Adrenal gland (tissue), 12 donors: Measurements from ENCODE around the gene SNAPC4. TPM values are rescaled to one million over a fixed set of nuclear protein-coding genes. Genes with fewer than 3 reads are reported as not detected.

Source experiments
- DNase-seq, 7 donors: peaks; one replicate each; pipeline ENCODE4 v3.0.0-alpha.2; 2019 to 2020
- H3K27ac ChIP-seq, 5 donors: fragments of 200-600 bp; sonication (generic) in 4 of 5; 1 replicate in 3 of 5; 2 replicates in 2 of 5; pipeline versions ENCODE4 v1.5.1 to v1.8.0; 2016 to 2020; ENCODE audit warnings: mild to moderate bottlenecking in 1 of 5
- H3K27me3 ChIP-seq: fragments of 200-600 bp; 2 replicates; pipeline ENCODE4 v1.8.0; 2021
- H3K36me3 ChIP-seq, 2 donors: fragments of 200-600 bp; replicated peaks in 1 of 2; 1 replicate in 1 of 2; 2 replicates in 1 of 2; pipeline versions ENCODE4 v1.5.1 to v1.8.0; 2018 to 2022
- H3K4me1 ChIP-seq, 2 donors: fragments of 200-600 bp; replicated peaks in 1 of 2; 1 replicate in 1 of 2; 2 replicates in 1 of 2; pipeline versions ENCODE4 v1.5.1 to v1.8.0; 2018 to 2021
- H3K4me3 ChIP-seq, 4 donors: fragments of 200-600 bp; sonication (generic) in 3 of 4; one replicate each; pipeline ENCODE4 v1.5.1; 2016 to 2018
- H3K9me3 ChIP-seq, 3 donors: fragments of 200-600 bp; sonication (generic) in 1 of 3; replicated peaks in 1 of 3; 1 replicate in 2 of 3; 2 replicates in 1 of 3; pipeline versions ENCODE4 v1.5.1 to v1.8.0; 2016 to 2021
- CTCF ChIP-seq, 6 experiments: fragments of 450-650 bp in 4 of 6; fragments of 200-600 bp in 2 of 6; sonication (generic) in 1 of 6; IDR thresholded peaks; 1 replicate in 5 of 6; 2 replicates in 1 of 6; pipeline versions ENCODE4 v1.5.1 to v1.8.0; 2016 to 2021; ENCODE audit warnings: antibody characterized with exemption in 6 of 6, mild to moderate bottlenecking in 2 of 6, moderate library complexity in 1 of 6
- POLR2A ChIP-seq, 2 donors: fragments of 450-650 bp; IDR thresholded peaks; one replicate each; pipeline ENCODE4 v1.6.1; 2017; ENCODE audit warnings: antibody characterized with exemption in 2 of 2, mild to moderate bottlenecking in 2 of 2, moderate library complexity in 1 of 2
- WGBS, 4 donors: extraction: QIAGEN DNeasy Blood & Tissue Kit in 2 of 4; methylation state at CpG; one replicate each; pipeline versions ENCODE4 v1.1.5 to v1.1.7; 2013 to 2017; 5-methylcytosine and 5-hydroxymethylcytosine counted together
- intact Hi-C, 2 donors: fragments of 100-400 bp; cut with DNase I; formaldehyde crosslinking; loops; one replicate each; pipeline versions ENCODE4 v1.14.1 to v1.15.0; 2022 to 2023
- polyA plus RNA-seq, 3 donors: library from polyadenylated mRNA; stranded (reverse); fragments of 200-250 nt in 2 of 3; fragments of 350-450 nt in 1 of 3; fragmentation: Illumina TruSeq in 1 of 3; extraction: RNeasy Lipid Tissue Mini Kit (QIAGEN cat#74804) in 1 of 3; gene quantifications; one replicate each; pipeline ENCODE4 v1.2.3, GENCODE V29; 2013 to 2014
- total RNA-seq, 9 donors: library from RNA; depleted of rRNA in 4 of 9; stranded (reverse); fragments of >200 nt in 4 of 9; fragments of 120-200 nt in 1 of 9; fragmentation: NEBNext Ultra II Directional in 1 of 9; extraction: Animal tissue kit (Norgen Biotek cat#: 25700) in 1 of 9; gene quantifications; one replicate each; pipeline versions ENCODE4 v1.1.0 to v1.2.4, GENCODE V29; 2013 to 2023
- donor health status: healthy with polysubstance abuse.
- donor health status: Bipolar disorder and iron deficiency.
- donor health status: DM: yes; HTN: yes; CAD: no.
- donor health status: DM: no; HTN: no; CAD: no.
- donor health status: DM: no; HTN: no; CAD: no.
- donor health status: DM: yes; HTN: yes; CAD: no.

Gene SNAPC4
- total and polyA plus RNA-seq, 12 donors: 2.4 to 20.1 (median 5.6) TPM

- Histone ChIP-seq H3K36me3 (no peaks in the 10 kb centered on the region), H3K27ac (no peak overlapping the region), H3K4me3 (no peak overlapping the region), H3K27me3 (no peaks in the 10 kb centered on the region), H3K4me1 (peaks cover 0 to 21% of the 10 kb centered on the region in 2 donors), H3K9me3 (no peaks in the 10 kb centered on the region)
- TF ChIP-seq CTCF (IDR thresholded peaks at IDR 0.05) (no peak), POLR2A (IDR thresholded peaks at IDR 0.05) (no peak)
- DNase-seq: no peak
- 67 to 71% (median 70%) methylated on average over 1 to 2 of the region's 2 CpGs for WGBS, 4 donors
- intact Hi-C loops: no loop called here
Observed at GRCh38 chr9:136358888-136359287, 41.1 kb downstream of the SNAPC4 start.

DNA sequence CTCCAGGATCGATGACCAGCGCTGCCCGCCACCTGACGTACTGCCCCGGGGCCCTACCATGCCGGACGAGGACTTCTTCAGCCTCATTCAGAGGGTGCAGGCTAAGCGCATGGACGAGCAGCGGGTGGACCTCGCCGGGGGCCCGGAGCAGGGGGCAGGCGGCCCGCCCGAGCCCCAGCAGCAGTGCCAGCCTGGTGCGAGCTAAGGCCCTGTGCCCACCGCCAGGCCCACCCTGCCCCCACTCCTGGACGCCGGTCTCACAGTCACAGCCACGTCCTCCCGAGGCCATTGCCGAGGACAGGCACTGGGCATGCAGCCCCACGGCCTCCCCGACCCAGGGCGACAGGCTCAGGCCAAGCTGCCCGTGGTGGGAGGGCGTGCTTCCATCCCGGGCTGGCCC lies 42.0 kb downstream of the SNAPC4 start:
- 20 to 70% (median 62%) methylated on average over 1 to 29 of the region's 29 CpGs for WGBS, 4 donors
- peaks cover 0 to 19% of the 10 kb centered on the region in 2 donors for H3K4me1 ChIP-seq
- H3K9me3 ChIP-seq: no peaks in the 10 kb centered on the region
- H3K27me3 ChIP-seq: no peaks in the 10 kb centered on the region
- H3K36me3 ChIP-seq: no peaks in the 10 kb centered on the region
- no peak overlapping the region for H3K27ac ChIP-seq
- H3K4me3 ChIP-seq: no peak overlapping the region
- no peak for TF ChIP-seq CTCF (IDR thresholded peaks at IDR 0.05)
- no peak for TF ChIP-seq POLR2A (IDR thresholded peaks at IDR 0.05)
- DNase-seq: peak in 4 of 7 donors; percentile 55 to 76 (median 57)
- intact Hi-C loops: no loop called here

- TF ChIP-seq CTCF (IDR thresholded peaks at IDR 0.05) (no peak), POLR2A (IDR thresholded peaks at IDR 0.05) (no peak)
- H3K27ac ChIP-seq: no peak overlapping the region
- H3K27me3 ChIP-seq: no peaks in the 10 kb centered on the region
- no peaks in the 10 kb centered on the region for H3K9me3 ChIP-seq
- no peak for DNase-seq
- peaks cover 0 to 19% of the 10 kb centered on the region in 2 donors for H3K4me1 ChIP-seq
- no peaks in the 10 kb centered on the region for H3K36me3 ChIP-seq
- intact Hi-C loops: no loop called here
- WGBS, 4 donors: 86 to 100% (median 90%) methylated on average over 1 to 22 of the region's 22 CpGs
- no peak overlapping the region for H3K4me3 ChIP-seq
Observed at GRCh38 chr9:136357202-136357725, 42.7 kb downstream of the SNAPC4 start.

DNA sequence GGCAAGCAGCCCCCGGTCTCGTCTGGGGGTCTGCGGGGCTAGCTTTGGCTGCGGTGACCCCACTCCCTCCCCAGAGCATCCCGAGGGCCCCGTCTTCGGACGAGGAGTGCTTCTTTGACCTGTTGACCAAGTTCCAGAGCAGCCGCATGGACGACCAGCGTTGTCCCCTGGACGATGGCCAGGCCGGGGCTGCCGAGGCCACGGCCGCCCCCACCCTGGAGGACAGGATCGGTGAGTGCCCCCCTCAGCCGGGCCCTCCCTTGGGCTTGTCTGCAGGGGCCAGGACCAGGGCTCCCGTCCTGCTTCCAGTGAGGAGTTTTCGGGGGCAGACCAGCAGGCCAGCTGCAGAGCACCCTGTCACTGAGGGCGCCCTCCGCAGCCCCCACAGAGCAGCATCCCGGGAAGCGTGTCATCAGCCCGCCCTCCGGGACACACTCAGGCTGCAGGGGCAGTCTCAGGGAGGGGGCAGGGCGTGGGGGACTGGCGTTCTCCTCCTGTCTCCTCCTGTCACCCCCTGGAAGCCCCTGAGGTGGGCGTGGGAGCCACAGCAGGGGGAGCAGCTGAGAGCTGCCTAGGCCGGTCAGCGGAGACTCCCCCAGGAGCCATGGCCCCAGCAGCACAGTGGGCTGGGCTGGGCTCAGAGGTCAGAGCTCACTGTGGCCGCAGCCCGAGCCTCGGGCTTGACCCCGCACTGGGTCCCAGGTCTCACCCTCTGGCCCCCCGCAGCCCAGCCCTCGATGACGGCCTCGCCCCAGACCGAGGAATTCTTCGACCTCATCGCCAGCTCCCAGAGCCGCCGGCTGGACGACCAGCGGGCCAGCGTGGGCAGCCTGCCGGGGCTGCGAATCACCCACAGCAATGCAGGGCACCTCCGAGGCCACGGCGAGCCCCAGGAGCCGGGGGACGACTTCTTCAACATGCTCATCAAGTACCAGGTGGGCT lies 44.1 kb downstream of the SNAPC4 start:
- whole genome bisulfite sequencing, 4 donors: 75 to 90% (median 79%) methylated on average over 6 to 54 of the region's 54 CpGs

More for the DNA sequence above, 44.1 kb downstream of the SNAPC4 start:
- Histone ChIP-seq H3K36me3 (no peaks in the 10 kb centered on the region), H3K4me1 (peaks cover 0 to 19% of the 10 kb centered on the region in 2 donors), H3K27ac (no peak overlapping the region), H3K27me3 (no peaks in the 10 kb centered on the region), H3K4me3 (no peak overlapping the region), H3K9me3 (no peaks in the 10 kb centered on the region)
- DNase-seq: no peak
- no peak for TF ChIP-seq POLR2A (IDR thresholded peaks at IDR 0.05)
- no peak for TF ChIP-seq CTCF (IDR thresholded peaks at IDR 0.05)
- intact Hi-C loops: no loop called here
